Fibroblast of gingiva (primary cell): ENCODE data around the gene MRPS35.

ENCODE experiments used
- DNase-seq: peaks from one replicate; pipeline ENCODE4 v3.0.0-alpha.2; 2011; ENCODE audit warnings: low read depth

MRPS35 gene

DNA sequence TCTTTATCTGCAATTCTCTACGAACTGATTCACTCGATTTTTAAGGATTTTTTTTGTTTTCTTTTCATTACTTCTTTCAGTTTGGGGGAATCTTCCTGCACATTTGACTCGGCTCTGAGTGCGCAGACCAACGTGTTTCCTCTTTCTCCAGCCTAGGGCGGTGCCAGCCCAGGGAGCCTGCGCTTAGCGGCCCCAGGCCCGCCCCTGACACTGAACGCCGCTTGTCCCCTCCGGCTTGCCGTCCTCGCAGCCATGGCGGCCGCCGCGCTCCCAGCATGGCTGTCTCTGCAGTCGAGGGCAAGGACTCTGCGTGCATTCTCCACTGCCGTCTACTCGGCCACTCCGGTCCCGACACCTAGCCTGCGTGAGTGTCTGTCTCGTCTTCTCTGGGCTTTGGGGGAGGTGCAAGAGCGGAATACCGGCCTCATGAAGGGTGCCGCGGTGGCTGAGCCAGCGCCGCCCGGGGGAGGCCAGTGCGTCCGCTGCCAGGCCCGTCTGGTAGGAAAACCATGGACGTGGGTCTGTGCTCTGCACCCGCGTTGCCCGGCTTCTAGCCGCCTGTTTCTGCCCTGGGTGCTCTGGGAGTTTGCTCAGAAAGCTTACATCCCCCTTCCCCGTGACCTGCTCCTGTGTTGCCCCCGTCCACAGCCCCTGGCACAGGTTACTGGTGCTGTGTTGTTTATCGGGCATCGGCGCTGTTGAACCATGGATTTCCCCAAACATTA, at the start of gene MRPS35:
TSS of gene MRPS35 (plus strand) at position 241 of the 725 bp plus-strand sequence. CDS start at position 253, 12 bp downstream.
- DNase-seq: peak; percentile 95

DNA sequence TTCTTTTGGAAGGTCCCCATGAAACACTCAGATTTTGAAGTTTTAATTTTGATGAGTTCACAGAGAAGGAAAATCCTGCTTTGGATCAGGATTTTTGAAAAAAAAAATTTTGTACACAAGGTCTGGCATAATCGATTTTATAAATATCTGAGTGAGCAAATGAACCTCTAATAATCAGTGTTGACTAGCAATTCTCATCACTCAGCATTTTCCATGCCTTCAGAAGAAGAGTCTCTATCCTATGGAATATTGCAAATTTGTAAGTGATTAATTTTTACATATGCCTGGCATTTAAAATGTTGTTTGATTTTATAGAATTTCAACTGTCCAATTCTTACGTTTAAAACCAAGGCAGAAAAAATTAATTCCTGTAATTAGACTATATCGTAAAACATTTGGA, 44.9 kb upstream of the MRPS35 start:
- DNase-seq: no peak

DNA sequence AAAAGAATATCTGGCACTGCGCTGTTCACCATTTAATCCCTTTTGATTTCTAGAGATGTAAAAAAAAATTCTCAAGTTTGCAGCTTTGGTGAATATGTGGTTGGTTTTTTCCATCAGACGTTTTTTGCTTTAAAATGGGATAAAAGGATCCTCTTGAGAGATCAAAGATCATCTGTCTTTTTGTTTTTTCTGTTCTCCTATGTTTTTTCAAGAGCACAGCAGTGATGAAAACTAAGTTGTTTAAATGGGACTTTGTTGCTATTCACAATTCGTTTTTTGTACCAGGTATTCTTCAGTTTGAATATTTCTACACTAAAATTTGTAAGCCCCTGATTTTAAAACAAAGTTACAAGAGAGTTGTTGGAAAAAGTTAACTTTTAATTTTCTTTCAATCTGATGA, 44.1 kb upstream of the MRPS35 start:
- DNase-seq: no peak

DNA sequence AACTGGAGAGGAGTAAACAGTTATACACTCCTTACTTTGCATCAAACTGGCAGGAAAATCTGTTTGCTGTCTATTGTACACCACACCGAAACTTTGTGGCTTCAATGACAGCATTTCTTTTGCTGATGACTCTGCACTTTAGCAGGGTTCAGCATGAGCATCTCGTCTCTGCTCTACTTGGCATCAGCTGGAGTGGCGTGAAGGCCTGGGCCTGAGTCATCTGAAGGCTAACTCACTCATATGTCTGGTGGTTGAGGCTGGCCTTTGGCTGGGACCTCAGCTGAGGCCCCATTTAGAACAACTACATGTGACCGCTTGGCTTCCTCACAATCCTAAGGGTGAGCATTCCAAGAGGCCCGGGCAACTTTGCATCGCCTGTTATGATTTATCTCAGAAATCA, 43.1 kb upstream of the MRPS35 start:
- DNase-seq: peak; percentile 92

DNA sequence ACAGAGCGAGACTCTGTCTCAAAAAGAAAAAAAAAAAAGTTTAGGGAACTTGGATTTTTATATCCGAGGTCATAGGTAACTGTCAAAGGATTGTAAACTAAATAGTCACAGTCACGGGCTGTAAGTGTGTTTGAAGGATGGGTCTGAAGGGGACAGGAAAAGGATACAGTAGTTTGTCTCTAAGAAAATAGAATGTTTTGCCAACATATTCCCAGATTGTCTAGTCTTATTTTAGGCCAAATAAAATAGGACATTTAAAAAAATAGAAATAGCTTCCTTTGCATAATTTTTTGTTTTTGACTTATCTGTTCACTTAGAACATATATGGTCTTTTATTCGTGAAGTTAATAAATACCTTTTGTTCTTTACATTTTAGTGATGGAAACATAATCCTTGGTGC, 38.6 kb upstream of the MRPS35 start:
- DNase-seq: no peak

DNA sequence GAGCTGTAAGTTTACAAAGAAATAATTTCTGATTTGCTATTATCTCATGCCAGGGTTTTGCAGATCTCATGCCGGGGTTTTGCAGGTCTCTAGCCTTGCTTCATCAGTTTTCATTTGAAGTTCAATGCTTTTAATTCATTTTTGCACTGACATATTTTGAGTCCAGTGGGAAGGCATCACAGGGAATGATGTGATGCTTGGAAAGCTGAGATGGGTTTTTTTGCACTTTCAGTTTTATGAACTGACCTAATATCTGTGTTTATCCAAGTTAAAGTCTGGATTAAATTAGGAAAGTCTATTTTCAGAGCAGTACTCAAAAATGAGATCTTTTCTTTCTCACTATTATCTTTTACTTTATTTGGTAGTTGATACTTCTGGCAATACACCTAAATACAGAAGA, 38.0 kb upstream of the MRPS35 start:
- peak; percentile 26 for DNase-seq

DNA sequence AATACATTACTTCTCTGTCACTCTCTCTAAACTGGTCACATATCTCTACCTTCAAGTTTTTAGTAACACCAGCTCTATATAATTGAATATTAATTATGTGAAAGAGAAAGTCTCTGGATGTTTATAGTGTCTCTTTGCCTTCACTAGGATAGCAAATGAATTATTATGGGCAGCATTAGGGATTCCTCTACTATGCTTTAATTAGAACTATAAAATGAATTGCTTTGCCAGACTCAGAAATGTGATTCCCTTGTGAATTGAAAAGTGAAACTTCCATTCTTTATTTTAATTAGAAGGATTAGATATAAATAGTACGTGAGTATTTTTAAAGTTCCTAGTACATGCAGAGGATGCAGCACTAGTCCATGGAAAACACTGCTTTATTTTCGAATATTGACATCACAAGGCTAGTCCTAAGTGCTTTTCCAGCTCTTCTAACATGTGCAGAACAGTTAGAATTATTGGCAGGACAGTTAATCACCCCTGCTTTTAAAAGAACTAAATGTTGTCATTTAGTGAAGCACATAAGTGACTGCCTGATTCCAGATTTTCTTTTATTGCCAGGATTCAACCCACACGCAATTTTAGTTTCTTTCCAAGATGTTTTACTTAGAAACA, 37.4 kb upstream of the MRPS35 start:
- no peak for DNase-seq

DNA sequence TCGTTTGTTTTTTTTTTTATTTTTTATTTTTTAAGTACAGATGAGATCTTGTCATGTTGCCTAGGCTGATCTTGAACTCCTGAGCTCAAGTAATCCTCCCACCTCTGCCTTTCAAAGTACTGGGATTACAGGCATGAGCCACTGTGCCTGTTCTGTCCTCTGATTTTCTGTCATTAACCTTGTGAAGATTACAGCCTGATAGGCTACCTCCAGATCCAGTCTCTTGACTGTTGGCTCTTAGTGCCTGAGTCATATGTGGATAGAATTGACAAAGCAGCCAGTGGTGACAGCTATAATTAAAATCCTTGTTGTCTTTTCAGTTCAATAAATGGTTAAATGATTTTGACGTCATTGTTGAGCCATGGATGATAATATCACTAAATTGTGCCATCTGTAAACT, 35.6 kb upstream of the MRPS35 start:
- DNase-seq: no peak

DNA sequence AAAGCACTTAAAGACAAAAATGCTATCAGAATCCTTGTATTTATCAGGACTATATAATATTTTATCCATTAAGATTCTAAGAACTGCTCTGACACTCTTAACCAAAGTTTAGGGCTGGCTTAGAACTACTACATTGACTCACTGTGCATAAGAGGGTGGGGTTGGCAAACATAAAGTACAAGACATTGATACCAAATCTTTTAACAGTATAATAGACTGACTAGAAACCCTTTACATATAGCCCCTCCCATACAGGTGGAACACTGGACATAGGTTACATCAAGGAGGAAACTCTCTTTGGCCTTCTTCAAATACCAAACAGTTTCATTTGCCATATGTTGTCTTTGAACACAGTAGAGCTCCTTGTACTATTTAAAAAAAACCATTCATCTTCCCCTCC, 30.0 kb upstream of the MRPS35 start:
- no peak for DNase-seq

DNA sequence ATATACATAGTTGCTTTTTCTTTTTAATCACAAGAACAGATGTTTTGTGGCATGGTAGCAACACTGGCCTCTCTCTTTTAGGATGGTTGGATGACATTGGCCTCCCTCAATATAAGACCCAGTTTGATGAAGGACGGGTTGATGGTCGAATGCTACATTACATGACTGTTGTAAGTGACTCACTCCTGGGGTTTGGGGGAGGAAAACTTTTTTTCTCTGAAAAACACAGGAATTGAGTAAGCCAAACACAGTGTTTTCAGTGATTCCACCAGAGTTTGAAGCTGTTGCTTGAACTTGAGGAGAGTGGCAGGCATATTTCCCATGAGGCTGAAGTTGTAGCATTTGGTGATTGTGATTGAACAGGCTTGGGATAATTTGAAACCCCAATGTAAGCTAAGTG, 28.1 kb upstream of the MRPS35 start:
- no peak for DNase-seq

DNA sequence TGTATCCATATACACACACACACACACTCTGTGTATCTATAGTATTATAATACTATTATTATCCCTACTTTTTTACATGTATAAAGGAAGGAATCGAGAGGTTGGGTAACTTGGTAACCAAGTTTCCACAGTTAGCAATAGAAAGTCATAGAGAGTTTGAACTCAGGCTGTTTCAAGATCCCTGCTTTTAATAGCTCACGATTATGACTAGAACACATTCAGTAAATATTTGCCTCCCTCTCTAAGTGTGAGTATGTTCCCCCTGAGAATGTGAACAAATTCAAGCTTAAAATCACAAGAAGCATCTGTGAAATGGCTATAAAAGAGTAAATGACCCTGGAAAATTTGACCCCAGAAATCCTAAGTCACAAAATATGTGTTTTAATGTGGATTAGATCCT, 25.4 kb upstream of the MRPS35 start:
- DNase-seq: no peak

DNA sequence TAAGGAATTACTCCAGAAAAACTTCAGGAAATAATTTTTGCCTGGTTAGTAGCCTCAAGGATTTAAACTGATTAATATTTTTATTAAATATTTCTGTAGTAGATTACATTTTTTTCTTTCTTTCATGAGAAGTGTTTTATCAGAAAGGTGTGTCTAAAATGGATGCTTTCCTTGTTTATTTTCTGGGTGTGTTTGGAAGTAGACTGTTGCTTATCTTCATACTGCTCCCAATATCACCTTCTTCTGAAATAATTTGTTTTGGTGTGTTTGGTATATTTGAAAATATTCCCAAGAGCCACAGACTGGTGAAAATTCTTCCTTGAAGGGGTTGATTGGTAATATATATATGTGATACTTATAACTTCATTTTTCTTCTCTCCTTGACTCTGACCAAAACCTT, 24.5 kb upstream of the MRPS35 start:
- no peak for DNase-seq

DNA sequence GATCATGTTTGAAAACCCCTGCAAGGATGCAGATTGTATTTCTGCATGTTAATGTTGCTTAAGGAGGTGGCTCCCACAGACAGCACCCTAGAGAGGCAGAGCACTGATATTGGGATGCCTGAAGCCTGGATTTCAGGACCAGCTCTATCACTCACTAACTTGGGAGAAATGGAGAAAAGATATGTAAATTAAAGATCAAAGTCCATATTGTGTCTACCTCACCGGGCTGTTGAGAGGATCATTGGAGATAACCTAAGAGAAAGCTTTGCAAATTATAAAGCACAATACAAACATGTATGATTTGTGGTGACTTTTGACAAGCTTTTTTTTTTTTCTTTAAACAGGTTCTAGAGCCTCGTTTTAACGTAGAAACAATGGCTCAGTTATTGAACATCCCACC, 22.0 kb upstream of the MRPS35 start:
- DNase-seq: no peak

DNA sequence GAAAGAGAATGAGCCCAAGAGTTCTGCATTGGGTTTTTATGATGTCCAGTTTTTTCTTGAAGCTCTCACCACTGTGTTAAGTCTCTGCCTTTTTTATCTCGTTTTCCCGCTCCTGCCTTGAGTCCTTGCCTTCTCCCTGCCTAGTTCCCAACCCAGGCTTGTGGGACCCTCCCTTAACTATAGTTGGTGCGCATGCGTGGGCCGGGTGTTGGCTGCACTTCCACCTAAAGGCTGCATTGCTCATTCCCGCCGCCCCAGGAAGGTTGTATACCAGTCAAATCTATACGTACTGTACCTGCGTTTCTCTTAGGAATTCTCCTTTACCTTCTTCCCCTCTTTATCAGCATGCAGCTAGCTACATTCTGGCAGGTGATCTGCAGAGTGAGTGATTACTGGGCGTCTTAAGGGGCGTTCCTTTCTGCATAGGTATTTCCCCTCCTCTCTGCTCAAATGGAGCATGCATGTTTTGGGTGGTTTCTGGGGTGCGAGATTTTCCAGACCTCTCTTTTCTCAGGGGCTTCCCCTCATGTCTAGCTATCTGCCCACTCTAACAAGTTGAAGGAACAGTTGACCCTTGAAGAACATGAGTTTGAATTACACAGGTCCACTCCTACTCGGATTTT, 21.0 kb upstream of the MRPS35 start:
- no peak for DNase-seq

DNA sequence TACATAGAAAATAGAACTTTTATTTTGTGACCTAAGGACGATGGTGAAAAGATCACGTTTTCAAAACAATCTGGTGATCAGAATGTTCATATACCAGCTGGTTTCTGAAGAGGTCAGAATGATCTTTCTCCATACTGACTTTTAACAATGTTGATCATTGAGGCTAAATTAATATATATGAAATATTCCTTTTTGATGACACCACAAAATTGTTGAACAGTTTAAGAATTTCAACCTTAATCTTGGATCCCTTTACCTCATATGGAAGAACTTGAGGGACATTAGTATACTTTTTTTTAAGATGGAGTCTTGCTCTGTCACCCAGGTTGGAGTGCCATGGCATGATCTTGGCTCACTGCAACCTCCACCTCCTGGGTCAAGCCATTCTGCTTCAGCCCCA, 17.2 kb upstream of the MRPS35 start:
- DNase-seq: no peak

DNA sequence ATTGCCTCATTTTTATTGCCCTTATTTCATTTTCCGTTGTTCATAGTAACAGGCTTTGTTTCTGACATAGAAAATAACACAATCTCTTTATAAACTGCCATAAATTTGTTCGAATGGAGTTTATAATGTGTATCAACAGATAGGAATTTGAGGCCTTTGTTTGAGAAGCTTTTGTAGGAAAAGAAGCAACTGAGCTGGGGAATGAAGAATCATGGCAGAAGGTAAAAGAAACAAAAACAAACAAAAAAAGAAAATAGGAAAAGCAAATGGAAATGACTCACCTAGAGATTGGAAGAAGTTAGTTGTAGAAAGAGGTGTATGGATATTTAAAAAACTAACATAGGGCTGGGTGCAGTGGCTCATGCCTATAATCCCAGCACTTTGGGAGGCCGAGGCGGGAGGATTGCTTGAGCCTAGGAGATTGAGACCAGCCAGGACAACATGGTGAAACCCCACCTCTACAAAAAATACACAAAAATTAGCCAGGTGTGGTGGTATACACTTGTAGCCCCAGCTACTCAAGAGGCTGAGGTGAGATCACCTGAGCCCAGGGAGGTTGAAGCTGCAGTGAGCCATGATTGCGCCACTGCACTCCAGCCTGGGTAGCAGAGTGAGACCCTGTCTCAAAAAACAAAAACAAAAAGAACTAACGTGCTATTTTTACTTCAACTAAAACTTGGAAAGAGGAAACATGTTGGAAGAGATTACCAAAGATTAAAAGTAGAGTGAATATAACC, 14.9 kb upstream of the MRPS35 start:
- DNase-seq: no peak

DNA sequence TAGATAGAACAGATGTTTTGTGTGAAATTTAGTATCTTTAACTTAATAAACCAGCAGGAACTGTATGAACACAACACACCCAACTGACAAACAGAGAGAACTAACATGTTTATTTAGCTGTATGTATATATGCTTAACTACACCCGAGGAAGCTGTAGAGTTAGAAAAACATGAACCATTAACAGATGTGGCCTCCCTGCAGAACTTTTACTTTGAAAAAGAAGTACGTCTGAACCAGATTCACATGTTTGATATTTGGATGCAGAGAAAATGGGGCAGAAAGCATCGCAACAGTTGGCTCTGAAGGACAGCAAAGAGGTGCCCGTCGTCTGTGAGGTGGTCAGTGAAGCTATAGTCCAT, 14.4 kb upstream of the MRPS35 start, which contains the start of gene REP15:
TSS of gene REP15 (plus strand) at position 155 of the 360 bp plus-strand sequence. CDS start at position 271, 116 bp downstream.
- DNase-seq: no peak

DNA sequence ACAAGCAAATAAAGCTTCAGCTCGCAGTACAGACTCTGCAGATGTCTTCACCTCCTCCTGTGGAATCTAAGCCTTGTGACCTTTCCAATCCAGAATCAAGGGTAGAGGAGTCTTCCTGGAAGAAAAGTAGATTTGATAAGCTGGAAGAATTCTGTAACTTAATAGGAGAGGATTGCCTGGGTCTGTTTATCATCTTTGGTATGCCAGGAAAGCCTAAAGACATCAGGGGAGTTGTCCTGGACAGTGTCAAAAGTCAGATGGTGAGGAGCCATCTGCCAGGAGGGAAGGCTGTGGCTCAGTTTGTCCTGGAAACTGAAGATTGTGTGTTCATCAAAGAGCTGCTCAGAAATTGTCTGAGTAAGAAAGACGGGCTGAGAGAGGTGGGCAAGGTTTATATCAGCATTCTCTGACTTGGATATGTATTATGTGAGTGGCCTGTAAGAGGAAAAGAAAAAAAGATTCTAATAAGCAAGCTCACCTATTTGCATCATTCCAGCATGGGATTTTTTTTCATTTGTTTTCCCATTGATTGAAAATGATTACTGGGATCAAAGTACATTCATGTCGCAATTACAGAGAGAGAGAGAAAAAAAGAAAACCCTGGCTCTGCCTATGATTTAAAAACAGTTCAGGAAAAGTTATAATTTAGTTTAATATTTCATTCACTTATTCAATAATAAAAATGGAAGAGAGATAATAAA, 13.6 kb upstream of the MRPS35 start:
- no peak for DNase-seq

DNA sequence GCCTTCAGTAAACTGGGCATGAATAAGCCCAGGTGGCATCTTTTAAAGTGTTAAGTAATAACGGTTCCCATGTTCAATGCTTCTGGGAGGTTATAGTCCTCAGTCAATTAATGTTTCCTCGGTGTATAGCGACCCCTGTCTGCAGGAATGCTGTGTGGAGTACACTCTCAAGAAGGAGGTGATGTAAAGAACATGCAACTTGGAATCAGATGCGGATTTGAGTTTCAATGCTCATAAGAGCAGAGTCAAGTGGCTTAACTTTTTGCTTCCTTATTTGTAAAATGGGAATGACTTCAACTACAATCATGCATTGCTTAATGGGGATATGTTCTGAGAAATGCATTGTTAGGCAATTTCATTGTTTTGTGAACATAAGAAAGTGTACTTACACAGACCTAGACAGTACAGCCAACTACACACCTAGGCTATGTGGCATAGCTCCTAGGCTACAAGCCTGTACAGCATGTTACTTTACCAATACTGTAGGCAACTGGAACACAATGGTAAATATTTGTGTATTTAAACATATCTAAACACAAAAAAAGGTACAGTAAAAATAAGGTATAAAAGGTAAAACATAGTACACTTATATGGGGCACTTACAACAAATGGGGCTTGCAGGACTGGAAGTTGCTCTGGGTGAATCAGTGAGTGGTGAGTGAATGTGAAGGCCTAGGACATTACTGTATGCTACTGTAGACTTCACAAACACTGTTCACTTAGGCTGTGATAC, 6.7 kb upstream of the MRPS35 start:
- peak; percentile 94 for DNase-seq

DNA sequence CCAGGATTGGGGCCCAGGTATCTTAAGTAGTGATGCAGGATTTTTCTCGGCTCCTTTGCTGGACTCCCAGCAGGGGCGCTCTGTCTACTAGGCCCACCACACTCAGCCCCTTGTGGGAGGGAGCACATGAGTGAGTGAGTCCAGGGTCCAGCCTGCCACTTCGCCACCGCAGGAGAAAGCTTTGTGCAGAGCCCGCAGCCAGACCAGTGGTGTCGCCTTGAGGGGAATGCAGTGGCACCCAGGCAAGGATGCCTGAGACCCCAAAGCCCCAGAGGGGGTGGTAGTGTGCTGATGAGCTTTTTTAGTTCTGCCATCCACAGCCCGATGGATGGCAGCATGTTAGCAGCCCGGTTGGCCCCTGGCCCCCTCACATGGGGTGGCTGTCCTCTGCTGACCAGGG, 5.4 kb upstream of the MRPS35 start:
- no peak for DNase-seq

DNA sequence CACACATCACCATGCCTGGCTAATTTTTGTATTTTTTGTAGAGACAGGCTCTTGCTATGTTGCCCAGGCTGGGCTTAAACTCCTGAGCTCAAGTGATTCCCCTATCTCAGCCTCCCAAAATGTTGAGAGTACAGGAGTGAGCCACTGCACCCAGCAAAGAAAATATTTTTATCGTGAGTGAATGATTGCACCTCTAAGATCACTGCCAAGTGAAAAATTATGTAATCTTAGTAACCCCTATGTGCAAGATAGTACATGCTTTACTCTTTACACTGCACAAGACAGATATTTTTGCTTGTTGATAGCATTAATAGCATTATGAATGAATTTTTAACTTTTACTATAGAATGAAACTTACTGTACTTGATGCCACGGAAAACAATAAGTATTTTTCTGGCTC, 3.4 kb upstream of the MRPS35 start:
- no peak for DNase-seq
